Activated T-cell treated with anti-CD3 and anti-CD28 coated beads for 1 hour (primary cell): ENCODE results near the gene COL19A1.
"Not testable (repeated sequence)": the region's sequence is repeated elsewhere in the genome, so short reads cannot be mapped to it uniquely, and the experiment has no call there.

Experiments used
- DNase-seq: peaks from one replicate; pipeline ENCODE4 v3.0.0-alpha.2; 2020; ENCODE audit warnings: low read depth

Gene COL19A1

GRCh38 chr6:69866351-69866769 lies at the start of gene COL19A1:
Gene COL19A1 (plus strand): TSS chr6:69866556. CDS start chr6:69879568, 13,012 bp downstream.
- DNase-seq: peak; percentile 7

- peak; percentile 2 for DNase-seq
These were observed 49.8 kb upstream of the COL19A1 start for GRCh38 chr6:69816569-69816968.

DNA sequence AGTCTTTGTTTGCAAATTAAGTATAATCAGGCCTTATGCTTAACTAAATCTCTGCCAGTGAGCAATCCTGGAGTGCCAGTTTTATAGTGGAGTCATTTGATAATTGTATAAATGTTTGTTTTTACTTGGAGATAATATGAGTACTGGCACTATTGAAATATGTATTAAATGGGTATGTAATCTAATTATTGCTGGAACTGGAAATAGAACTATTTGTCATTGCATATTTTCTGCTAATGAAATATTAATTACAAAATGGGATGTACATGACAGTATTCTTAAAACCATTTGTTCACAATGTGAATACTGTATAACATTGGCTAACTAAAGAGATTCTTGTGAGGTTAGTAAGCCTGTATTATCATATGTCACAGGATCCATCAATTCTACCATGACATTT lies 49.0 kb upstream of the COL19A1 start:
- DNase-seq: no peak

- no peak for DNase-seq
These were observed 48.0 kb upstream of the COL19A1 start for GRCh38 chr6:69818223-69818930.

- no peak for DNase-seq
These were observed 47.2 kb upstream of the COL19A1 start for GRCh38 chr6:69819138-69819537.

DNA sequence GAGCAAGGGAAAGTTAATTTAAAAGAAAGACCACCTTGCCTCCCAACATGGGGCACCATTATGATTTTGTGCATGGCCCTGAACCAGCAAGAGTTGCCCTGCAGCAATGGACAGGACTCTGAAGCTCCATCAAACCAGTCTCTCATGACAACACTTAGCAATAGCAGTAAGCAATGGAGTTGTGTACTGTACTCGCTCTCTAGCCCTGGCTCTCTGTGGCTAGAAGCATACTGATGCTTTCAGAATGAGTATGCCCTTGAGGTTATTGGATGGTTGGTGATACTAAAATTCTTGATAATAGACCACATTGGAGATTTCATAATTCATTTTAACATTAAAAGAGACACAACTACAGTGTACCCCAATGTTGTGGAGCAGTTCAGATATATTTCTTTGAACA lies 46.3 kb upstream of the COL19A1 start:
- DNase-seq: no peak

DNA sequence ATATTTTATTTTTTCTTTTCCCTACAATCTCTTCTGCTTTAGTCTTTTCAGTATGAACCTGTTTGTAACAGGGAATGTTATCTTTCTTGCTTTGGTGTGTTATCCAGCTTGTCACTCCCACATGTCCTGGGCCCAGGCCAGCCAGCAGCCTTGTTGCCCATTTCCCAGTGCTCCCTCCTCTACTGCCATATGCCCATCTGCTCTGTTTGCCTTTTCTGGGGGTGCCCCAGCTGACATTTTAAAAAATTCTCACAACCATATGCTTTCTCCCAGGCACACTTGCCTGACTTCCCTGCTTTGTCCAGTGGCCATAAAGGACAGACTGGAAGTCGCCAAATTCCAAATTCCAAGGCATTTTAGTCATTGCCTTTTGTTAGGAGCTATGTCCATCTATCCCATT lies 45.9 kb upstream of the COL19A1 start:
- no peak for DNase-seq

DNA sequence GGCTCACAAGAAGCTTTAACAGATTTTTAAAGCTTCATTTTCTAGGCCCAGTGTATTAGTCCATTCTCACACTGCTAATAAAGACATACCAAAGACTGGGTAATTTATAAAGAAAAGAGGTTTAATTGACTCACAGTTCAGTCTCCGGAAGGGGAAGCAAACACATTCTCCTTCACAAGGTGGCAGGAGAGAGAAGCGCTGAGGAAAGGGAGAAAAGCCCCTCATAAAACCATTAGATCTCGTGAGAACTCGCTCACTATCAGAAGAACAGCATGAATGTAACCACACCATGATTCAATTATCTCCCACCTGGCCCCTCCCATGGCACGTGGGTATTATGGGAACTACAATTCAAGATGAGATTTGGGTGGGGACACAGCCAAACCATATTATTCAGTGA lies 42.0 kb upstream of the COL19A1 start:
- DNase-seq: not testable (repeated sequence)

GRCh38 chr6:69825904-69826303 lies 40.5 kb upstream of the COL19A1 start:
- no peak for DNase-seq

DNA sequence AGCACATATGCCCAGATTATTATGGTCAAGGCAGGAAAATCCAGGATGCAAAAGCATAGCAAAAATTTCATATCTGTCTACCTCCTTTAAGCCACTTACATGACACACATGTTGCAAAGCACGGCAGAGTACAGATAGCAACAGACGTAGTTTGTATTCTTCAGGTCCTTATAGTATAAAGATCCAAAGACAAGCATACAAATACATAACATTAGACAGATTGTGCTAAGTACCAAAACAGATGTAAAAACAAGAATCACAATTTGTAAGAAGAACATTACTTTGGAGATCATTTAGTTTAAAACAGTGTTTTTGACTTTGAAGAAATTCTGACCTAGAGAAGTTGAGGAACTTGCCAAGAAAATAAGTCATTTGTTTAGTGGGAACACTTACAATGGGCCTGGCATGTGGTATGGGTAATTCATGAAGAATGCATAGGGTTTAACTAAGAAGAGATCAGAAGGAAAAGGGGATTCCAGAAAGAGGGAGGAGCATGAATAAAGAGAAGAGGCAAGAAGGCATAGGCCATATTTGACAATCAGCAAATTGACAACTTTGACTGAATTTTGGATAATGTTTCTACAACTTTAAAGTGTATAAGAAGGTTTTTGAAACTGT lies 39.0 kb upstream of the COL19A1 start:
- no peak for DNase-seq

- no peak for DNase-seq
These were observed 33.8 kb upstream of the COL19A1 start for GRCh38 chr6:69832558-69832957.

GRCh38 chr6:69835414-69836179 lies 30.8 kb upstream of the COL19A1 start:
- DNase-seq: no peak

GRCh38 chr6:69841862-69842261 lies 24.5 kb upstream of the COL19A1 start:
- DNase-seq: no peak

DNA sequence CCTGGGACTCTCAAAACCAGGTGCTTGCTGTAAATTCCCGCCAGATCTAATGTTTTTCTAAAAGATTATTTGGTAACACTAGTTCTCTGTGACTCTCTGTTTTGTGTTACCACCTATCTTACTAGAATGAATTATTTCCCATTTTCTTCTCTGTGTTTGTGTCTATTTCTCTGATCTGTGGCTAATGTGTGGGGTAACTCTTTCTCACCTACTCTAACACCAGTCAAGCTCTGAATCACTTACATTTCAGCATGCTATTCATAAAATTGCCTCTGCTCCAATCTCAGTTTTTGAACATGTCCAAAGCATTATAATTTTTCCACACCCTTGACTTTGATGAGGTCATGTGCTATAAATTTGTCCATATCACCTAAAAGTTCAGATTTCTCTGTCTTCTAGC lies 23.2 kb upstream of the COL19A1 start:
- no peak for DNase-seq

GRCh38 chr6:69846312-69846711 lies 20.0 kb upstream of the COL19A1 start:
- DNase-seq: no peak

GRCh38 chr6:69846770-69847491 lies 19.4 kb upstream of the COL19A1 start:
- DNase-seq: no peak

DNA sequence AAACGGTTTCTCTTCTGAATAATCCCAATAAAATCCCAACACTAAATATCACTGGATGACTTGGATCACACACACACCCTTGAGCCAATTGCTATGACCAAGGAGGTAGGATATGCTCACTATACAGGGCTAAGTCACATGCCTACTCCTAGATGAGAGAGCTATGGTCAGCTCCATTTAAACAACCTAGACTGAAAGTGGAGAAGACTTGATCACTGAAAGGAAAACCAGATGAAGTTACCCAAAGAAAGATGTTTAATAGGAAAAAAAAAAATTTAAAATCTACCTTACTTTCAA lies 18.9 kb upstream of the COL19A1 start:
- DNase-seq: no peak

GRCh38 chr6:69848552-69848951 lies 17.8 kb upstream of the COL19A1 start:
- DNase-seq: no peak

DNA sequence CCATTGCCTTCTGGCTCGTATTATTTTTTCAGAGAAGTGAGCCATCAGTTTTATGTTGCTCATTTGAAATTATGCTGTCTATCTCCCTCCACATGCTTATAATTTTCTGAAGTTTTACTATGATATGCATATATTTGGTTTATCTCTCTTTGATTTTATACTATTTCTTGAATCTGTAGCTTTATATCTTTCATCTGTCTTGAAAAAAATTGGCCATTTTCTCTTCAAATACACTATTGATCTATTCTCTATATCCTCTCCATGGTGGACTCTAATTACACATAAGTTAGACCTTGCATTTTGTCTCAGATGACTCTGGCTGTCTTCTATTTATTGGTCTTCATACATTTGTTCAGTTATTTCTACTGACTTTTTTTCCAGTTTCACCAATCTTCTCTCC lies 13.7 kb upstream of the COL19A1 start:
- no peak for DNase-seq

DNA sequence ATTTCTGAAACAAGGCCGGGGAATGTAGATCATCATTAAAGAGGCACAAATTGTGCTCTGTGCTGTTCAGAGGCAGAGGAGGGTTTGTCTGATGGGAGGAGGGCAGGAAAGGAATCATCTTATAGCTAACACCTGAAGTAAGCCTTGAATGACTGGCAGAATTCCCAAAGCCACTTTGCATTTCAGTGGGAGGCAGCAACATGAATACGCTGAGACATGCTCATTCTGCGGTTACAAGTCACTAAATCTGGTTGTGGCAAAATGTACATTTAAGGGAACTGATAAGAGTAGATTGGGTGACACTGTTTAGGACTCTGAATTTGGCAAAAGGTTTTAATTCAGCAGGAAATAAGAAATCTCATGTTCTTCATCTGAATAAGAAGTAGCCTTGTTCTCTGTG lies 4.4 kb upstream of the COL19A1 start:
- no peak for DNase-seq

DNA sequence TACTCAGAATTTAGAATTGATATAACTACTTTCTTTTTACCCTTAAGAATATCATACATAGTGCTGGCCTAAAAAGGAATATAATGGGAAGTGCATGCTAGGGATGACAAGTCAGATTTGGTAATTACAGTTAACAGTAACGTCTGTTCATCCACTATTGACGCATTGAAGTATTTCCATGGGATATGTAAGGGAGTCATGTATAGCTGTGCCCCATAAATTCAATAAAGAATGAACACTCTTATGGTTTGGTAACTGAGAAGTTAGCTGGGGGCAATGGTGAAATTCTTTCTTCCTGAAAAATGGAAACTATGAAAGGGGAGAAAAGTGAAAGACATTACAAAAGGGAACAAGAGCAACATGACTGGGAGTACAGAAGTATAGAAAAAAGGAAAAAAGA lies 2.6 kb upstream of the COL19A1 start:
- DNase-seq: no peak

DNA sequence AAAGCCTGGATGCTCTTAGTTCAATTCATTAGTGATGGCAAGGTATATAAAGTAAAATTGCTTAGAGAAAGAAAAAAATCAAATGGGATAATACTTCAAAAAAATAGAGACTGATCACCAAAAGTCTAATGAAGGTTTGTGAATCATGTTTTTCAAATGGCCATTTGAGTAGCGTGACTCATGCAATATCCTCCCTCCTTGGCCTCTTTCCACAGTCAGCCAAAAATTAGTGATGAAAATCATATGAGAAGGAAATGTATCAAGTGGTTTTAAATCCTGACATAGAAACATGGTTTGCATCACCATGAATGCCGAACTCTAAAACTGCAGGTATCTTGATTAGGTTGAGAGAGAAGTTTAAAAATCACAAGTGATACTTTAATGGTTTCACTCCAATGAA lies 1.2 kb upstream of the COL19A1 start:
- no peak for DNase-seq
